NB4 (cell line): ENCODE measurements around the gene BRD8.

Experiments used
- POLR2A ChIP-seq: IDR thresholded peaks from 2 replicates; pipeline ENCODE4 v1.6.1; 2011; ENCODE audit warnings: mild to moderate bottlenecking; ENCODE audit not compliant: insufficient read length; ENCODE audit errors: extremely low read depth
- TF ChIP-seq, protein P1 (sequence below): IDR thresholded peaks from one replicate; pipeline ENCODE4 v1.5.1; 2012; ENCODE audit warnings: low read depth, low read length
- TF ChIP-seq, protein P2 (sequence below): IDR thresholded peaks from 2 replicates; pipeline ENCODE4 v1.6.1; 2011; ENCODE audit warnings: low read depth, low read length

DNA sequence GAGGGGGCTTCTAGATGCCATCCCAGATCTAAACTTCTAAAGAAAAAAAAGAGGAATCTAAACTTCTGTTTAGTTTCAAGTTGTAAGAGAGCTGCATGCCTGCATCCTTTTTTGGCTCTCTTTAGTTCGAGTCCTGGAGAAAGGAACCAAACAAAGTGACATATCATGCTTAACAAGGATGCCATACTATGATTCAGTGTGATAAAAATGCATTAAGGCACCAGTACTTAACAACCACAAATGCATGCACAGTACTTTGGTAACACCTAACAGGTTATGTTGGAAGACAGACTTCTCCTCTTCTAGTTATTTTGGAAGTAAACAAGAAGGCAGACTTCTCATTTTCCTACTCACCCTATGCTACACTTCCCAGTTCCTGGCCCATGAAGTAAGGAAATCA is 66.5 kb downstream of the BRD8 start:
- no peak for TF ChIP-seq POLR2A
- TF ChIP-seq, protein P1, sequence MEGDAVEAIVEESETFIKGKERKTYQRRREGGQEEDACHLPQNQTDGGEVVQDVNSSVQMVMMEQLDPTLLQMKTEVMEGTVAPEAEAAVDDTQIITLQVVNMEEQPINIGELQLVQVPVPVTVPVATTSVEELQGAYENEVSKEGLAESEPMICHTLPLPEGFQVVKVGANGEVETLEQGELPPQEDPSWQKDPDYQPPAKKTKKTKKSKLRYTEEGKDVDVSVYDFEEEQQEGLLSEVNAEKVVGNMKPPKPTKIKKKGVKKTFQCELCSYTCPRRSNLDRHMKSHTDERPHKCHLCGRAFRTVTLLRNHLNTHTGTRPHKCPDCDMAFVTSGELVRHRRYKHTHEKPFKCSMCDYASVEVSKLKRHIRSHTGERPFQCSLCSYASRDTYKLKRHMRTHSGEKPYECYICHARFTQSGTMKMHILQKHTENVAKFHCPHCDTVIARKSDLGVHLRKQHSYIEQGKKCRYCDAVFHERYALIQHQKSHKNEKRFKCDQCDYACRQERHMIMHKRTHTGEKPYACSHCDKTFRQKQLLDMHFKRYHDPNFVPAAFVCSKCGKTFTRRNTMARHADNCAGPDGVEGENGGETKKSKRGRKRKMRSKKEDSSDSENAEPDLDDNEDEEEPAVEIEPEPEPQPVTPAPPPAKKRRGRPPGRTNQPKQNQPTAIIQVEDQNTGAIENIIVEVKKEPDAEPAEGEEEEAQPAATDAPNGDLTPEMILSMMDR: no peak
- TF ChIP-seq, protein P2, sequence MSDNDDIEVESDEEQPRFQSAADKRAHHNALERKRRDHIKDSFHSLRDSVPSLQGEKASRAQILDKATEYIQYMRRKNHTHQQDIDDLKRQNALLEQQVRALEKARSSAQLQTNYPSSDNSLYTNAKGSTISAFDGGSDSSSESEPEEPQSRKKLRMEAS: no peak
